GM18517 (cell line): ENCODE measurements around the gene TUBB6.

ENCODE experiments used
- ATAC-seq: cut with Tn5 transposase; IDR thresholded peaks from one replicate; pipeline ENCODE4 v1.9.1; 2021; ENCODE audit warnings: mild to moderate bottlenecking, moderate library complexity; ENCODE audit not compliant: unreplicated experiment

Gene TUBB6

DNA sequence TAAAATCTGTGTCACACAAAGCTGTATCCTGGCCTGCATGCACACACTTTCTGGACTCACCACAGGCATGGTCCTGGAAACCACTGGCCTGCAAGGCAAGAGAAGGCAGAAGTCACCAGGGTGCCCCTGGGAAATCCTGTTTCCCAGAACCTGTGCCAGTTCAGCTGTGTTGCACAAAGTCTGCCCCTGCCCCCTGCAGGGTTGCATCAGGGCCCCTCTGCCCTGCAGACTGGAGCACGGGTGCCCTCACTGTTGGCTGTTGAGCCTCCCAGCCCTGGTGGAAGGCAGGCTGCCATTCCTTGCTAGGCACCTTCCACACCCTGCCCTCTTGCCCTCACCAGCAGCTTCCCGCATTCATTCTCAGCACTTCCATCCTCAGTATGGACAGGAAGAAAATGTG lies 18.0 kb upstream of the TUBB6 start:
- no peak for ATAC-seq

DNA sequence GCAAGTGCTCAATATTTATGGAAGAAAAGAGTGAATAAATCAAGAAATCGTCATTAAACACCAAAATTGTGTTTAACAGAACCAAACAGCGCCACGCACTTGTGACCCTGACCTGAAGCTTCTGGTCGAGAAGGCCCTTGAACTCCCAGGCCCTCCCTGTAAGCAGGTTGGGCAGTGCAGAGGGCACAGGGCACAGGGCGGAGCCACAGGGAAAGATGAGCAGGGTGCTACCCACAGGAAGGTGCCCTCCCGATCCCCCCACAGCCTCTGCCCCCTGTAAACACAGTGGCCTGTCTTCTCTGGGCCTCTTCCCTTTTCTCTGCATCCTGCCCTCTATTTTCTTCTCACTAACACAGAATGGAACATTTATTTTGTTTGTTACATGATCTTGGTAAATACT lies 16.9 kb upstream of the TUBB6 start:
- no peak for ATAC-seq

DNA sequence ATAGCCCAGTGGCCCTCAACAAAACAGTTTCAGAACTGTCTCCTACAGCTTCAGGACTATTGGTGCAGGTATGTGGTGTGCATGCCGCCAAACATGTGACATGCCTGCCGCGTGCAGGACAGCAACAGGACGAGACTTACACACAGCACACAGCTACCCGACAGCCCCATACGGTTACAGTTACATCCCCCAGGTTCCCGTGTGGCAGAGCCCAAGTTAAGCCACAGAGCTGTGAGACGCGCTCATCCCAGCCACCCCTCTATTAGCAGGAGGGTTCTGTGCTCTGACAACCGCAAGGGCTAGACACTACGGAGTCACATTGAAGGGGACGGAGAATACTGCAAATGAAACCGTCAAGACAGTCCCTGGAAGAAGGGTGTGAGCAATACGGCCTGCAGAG lies 16.4 kb upstream of the TUBB6 start:
- ATAC-seq = no peak

DNA sequence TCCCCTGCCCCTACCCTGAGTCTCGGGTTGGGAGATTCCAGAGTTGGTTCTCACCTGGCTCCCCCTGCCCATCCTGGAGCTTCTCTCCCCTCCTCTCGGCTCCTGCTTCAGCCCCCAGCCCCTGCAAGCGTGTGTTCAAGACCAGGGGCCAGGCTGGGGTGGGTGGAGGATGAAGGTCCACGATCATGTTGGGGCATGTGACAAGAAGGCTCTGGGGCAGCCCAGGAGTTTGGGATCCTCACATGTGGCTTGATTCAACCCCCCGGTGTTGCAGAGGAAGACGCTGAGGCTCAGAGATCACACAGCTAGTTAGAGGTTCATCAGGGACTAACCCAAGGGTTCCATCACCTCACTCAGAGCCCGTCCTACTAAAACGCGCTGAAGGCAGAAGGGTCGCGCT lies 14.2 kb upstream of the TUBB6 start:
- no peak for ATAC-seq

DNA sequence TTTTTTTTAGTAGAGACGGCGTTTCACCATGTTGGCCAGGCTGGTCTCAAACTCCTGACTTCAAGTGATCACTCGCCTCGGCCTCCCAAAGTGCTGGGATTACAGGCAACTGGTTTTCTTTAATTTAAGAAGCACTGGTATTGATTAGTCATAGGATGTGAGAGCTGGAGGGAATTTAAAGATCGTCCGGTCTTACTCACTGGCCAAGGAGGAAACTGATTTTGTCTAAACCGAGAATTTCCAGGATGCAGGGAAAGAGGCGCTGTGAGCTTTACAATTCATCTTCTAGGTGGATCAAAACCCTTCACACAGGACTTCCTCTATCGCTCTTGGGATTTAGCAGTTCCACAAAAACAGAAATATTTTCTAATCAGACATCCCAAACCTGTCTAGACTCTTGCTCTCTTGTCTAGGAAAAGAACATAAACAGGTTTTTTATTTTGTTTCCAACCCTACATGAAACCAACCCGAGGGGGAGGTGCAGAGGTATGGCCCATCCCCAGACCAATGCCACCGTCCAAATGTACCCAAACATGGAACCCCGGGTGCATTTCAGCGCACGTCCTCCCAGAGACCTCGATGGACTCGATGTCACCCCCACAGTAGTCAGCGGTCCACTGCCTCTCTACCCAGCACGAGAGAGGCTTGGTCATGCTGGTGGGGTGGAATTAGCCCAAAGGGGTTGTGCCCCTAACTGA lies 12.5 kb upstream of the TUBB6 start:
- no peak for ATAC-seq

DNA sequence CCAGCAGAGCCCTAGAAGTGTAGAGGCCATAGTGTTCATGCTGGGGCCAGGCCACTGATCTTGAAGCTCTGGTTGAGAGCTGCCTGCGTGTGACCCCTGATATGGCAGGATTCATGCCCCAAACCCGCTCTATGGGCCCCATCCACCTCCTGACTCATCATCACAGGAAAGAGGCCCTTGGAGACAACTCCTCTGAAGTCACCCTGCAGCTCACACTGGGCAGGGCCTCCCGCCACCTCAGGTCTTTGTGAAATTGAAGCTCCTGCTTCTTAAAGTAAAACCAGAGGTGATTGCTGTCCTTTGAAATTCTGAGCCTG lies 12.0 kb upstream of the TUBB6 start:
- no peak for ATAC-seq

DNA sequence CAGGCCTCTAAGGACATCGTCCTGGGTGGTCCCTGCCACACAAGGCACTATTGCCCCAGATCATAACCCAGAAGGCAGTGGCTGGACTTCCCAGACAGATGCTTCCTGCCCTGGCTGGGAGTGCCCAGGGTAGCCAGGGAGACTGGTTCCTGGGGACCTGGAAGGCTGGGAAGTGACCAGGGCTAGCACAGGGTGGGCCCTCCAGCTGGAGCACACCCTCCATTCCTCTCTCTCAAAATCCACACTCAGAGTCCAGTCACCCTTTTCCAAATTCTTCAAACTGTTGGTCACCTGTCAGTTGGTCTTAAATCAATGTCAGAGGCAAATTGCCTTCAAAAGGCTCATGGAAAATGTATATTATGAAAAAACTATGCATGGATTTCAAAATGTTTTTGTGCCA lies 11.6 kb upstream of the TUBB6 start:
- ATAC-seq = no peak

DNA sequence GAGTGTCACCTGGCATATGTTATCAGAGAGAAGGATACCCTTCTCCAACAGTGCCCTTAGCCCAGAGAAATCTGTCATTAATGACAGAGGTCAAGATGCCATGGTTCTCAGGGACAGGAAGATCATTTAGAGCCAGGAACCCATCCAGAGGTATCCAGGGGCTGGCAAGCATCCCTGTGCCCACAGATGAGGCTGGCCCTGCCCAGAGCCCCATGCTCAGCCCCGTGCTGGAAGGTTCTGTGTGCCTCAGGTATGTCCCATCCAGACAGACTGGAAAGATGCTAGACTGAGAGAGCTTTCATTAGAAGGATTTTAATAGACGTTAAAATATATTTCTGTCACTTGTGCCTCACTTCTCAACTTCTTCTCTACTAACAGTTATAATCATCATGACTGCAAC lies 8.2 kb upstream of the TUBB6 start:
- ATAC-seq = no peak

DNA sequence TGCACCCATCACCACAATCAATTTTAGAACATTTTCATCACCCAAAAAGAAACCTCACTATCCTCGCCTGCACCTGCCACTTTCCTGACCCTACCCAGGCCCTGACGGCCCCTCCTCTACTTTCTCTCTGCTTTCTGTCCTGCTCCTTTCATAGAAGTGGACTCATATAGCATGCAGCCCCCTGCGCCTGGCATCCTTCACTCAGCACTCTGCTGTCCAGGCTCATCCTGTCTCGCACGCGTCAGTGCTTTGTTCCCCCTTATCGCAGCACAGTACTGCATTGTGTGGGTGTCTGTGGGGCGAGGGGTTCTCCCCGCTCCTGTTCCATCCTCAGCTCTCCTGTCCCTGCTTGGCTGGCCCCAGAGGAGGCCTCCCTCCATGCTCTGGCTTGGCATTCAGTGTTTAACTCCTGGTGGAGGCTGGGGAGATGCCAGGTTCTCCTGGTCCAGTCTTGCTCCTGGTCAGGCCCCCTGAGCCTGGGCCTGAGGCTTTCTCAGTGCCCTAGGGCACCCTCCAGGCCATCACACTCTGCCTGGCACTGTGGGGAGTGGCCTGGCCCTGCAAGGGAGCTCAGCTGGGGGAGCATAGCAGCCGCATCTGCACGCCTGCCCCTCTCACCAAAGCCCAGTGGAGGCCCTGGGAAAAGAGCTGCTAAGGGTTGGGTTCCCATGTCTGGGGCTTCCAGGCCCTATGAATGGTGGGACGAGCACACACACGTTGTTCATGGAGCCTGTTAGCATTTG lies 6.6 kb upstream of the TUBB6 start:
- no peak for ATAC-seq

DNA sequence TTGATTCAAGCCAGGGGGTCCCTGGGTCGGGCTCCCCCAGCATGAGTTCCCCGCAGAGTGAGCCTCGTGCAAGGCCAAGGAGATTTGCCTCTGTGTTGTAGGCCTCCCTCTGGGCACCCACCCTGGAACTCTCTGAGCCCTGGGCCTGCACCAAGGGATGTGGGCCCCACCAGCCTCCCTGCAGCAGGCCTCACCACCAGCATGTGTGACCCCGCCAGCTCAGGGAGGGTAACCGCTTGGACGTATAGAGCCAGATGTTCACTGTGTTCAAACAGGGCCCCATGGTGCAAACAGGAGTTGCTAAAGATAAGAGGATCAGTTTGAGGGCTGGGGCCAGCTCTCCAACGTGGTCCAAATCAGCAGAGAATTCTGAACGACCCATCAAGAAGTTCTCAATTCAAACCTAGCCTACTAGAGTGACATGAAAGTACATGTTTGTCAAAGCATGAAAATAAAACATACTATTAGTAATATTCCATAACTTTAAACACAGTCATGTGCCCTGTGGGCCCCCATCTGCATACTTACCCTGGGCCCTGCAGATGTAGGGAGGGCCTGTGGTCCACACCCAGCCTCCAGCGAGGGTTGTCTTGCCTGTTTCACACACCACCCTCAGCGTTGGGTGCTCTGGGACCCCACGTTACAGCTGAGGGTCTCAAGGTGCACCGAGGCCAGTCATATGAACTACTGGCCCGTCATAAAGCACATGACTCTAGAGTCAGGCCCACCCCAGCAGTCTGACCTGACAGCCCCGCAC lies 5.5 kb upstream of the TUBB6 start:
- ATAC-seq = no peak

DNA sequence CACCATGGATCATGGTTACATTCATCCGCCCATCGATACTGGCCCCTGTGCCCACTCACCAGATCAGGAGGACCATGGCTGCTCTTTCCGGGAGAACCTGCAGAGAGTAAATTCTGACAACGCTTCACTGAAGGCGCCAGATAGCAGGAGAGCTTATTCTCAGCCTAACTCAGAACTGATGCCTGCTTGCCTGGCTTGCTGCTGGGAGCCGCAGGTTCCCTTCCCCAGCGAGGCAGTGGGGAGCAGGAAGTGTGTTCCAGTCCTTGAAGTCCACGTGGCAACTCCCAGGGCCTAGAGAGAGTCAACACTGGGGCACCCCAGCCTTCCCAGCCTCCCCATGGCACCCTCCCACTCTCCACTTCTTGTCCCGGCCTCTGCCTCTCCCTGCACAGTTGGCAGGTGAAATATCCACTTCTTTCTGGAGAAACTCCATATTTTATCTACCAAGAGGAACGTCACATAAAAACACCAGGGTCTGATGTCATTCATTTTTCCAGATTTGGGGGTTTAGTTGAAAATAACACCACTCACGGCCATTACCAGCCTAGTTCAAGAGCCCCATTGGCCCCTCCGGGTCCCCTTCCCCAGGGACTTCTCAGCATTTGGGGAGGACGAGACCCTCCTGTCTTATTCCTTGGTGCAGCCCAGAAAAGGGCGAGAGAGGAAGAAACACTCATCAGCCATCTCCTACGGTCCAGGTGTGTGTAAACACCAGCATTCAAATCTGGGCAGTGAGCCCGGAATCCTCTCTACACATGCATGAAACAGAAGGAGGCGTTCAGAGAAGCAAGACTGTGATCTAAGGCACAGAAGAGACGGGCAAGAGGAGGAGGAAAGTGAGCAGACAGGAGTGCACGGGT lies 3.5 kb upstream of the TUBB6 start:
- ATAC-seq = no peak

DNA sequence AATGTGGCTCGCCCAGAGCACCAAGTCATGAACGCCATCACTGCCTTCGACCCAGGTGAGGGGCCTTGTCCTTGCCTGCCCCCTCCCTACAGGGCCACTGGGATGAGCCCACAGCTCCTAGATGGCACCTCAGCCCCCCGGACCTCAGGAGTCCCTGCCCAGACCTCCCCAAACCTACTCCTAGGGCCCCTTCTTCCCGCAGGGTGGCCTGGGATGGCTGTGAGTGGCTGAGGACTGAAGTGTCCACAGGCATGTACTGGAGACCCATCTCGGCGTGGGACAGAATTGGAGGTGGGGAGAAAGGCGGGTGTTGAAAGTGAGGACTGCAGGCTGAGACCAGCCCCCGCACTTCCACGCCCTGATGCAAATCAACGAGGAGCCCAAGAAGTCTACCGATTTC lies 2.8 kb upstream of the TUBB6 start:
- ATAC-seq = no peak

DNA sequence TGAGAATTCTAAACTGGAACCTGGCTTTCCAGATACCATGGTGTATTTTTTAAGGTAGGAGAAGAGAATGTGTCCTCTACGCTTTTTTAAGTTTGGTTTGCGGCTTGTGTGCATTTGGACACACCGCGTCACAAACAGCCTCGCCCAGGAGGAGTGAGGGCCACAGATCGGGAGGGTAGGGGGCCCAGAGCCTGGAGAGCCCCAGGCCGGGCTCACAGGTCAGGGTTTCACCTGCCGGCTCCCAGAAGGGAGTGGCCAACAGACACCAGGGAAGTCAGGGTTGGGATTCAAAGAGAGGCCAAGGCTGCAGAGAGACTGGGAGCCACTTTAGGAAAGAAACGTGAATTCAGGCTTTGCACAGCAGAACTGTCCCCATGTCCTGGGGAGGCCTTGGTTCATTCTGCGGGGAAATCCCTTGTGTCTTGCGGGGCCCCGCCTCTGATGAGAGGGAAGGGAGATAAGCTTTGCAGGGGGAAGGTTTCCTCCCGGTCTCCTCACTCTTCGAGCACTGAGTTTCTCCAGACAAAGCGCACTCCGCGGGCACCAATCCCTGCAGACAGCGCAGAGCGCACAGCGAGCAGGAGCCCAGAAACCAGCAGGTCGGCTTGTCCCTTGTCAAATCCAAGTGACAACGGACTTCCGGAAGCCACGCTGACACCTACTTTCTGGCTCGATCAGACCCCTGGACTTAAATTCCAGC lies 2.0 kb upstream of the TUBB6 start:
- no peak for ATAC-seq

DNA sequence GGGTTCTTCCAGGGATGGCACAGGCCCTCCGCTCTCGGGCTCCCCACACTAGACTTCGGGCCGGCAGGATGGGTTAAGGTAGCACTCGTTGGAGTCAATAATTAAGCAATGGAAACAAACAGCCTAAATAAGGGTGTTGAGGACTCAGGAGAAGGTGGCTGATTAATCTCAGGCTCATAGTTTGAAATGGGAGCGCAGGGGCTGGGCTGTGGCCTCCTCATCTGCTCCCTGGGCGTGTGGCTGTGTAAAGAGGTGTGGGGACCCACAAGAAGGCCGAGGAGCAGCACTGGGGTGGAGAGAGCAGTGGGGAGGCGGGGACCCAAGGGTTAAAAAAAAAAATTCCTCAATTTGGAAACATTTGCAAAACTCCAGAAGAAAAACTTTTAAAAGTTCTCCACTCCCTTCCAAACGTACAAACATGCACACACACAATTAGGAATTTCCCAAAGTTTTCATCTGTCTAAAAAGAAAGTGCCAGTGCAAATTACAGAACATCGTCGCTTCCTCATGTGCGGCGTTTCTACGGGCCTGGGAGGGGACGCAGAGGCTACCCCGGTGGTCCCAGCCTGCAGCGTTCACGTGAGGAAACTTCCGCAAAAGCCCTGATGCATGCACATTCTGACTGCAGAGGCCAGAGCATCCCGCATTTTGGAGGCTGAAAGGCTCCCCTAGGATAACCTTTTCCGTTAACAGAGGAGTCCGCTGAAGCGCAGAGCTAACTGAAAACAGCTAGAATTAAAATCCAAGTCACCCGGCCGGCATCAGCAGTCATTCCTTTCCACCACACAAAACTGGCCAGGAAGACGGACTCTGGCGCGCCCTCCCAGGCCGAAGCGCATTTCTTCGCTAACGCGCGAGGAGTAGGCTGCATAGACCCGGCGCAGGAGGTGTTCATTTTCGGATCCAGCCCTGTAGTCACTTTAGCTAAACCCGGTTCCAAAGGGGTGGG lies 1.0 kb upstream of the TUBB6 start:
- ATAC-seq = peak; percentile 12

DNA sequence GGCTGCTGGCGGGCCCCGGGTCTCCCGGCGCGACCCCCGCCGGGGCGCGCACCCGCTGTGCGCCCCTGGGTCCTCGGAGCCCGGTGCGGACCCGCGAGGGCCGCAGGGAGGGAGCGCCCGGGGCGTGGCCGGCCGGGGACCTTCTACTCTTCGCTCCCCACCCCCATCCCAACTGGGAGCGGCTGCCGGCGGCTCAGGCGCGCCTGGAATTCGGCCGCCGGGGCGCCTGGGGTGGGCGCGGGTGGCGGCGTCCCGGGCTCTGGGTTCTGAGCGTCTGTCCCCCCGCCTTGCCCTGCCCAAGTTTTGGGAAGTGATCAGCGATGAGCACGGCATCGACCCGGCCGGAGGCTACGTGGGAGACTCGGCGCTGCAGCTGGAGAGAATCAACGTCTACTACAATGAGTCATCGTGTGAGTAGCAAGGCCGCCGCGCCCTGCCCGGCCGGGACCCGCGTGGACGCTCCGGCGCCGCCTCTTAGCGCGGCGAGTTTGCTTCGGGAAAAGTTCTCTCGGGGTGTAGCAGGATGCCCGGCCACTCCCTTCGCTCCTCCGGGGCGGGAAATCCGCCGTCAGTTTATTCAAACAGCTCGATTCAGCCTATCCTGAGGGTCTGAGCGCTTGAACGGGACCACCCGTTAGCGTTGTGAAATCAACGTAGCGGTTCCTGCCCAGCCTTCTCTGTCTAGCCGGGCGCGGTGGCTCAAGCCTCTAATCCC lies 502 bp downstream of the TUBB6 start:
- ATAC-seq = peak; percentile 51

DNA sequence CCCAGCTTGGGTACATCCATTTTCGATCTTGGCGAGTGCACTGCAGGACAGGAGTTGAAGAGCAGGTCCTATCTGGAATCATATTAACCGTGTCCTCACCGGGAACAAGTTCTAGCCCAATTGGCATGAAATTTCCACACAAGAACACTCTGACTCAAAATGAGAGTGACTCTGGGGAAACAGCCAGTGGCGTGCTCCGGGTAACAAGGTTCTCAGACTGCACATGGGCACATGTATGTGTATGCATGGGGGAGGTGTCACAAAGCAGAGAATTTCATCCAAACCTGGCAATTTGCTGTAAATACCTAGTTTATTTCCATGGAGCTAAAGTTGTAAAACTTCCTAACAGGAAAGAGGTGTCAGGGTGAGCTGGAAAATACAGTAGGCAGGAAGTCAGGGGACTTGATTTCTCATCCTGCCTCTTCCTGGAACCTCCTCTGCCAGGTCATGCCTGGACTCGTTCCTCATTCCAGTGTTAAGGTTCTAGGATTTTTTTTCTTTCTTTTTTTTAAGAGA lies 1.7 kb downstream of the TUBB6 start:
- ATAC-seq = no peak

DNA sequence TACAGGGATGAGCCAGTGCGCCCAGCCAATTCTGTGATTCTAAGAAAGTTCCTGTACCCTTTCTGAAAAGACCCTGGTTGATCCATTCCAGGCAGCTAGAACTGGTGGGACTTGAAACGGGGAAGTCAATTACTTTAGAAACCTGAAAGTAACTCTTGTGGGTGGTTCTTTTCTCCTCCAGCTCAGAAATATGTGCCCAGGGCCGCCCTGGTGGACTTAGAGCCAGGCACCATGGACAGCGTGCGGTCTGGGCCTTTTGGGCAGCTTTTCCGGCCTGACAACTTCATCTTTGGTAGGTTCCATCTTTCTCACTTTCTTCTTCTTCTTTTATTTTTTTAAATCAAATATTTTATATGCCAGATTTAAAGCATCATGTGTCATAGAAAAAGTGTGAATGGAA lies 2.7 kb downstream of the TUBB6 start:
- ATAC-seq = no peak

DNA sequence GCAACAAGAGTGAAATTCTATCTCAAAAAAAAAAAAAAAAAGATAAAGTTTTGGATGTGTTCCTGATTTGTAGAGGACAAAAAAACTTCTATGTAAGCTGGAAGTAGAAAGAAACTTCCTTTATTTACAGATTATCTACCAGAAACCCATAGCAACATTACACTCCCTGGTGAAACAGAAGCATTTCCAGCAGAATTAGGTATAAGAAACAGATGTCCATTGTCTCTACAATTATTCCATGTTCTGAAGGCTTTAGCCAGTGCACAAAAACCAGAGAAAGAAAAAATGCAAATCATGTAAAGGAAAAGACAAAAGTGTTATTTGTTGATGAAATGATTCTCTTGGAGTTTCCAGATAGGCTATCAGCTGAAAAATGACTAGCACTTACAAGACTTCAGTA lies 4.9 kb downstream of the TUBB6 start:
- ATAC-seq = no peak
